Measurements from ENCODE around the gene CAMK2A. TPM values are rescaled to one million over a fixed set of nuclear protein-coding genes. Genes with fewer than 3 reads are reported as not detected.

Gene CAMK2A
- total RNA-seq, 1 experiment from 2014 or later, result 0.33 TPM

GRCh38 chr5:150172556-150172955, 117.0 kb downstream of the CAMK2A start:
- Histone ChIP-seq H2BK12ac (ENCODE audit: insufficient read length, low read depth, low read length) (no peak overlapping the region), H3K14ac (ENCODE audit: insufficient read depth, low read length) (no peak overlapping the region), H3K27me3 (ENCODE audit: insufficient read depth, low read length) (peaks cover 35% of the 10 kb centered on the region), H3K4me1 (ENCODE audit: insufficient read depth, low read length) (no peaks in the 10 kb centered on the region), H3K56ac (ENCODE audit: insufficient read length, low read depth, low read length) (no peak overlapping the region), H2AFZ (ENCODE audit: low read length) (no peak overlapping the region), H4K91ac (ENCODE audit: insufficient read length, low read depth, low read length) (no peak overlapping the region), H2AK5ac (ENCODE audit: insufficient read length, low read length) (no peak overlapping the region), H2BK5ac (ENCODE audit: insufficient read length, low read length) (no peak overlapping the region), H2BK15ac (ENCODE audit: low read depth, low read length) (no peak overlapping the region), H3T11ph (ENCODE audit: low read length) (no peak overlapping the region), H3K18ac (ENCODE audit: insufficient read length, low read depth, low read length) (no peak overlapping the region), H3K79me2 (ENCODE audit: insufficient read depth, low read length) (no peaks in the 10 kb centered on the region), H4K8ac (replicated peaks; ENCODE audit: insufficient read length, low read depth, low read length) (no peak overlapping the region), H3K23me2 (ENCODE audit: insufficient read length, low read depth, low read length, poor library complexity, severe bottlenecking) (no peaks in the 10 kb centered on the region), H3K4ac (ENCODE audit: low read depth, low read length) (no peak overlapping the region), H3K4me2 (ENCODE audit: insufficient read depth, insufficient read length, low read length) (no peak overlapping the region), H4K20me1 (ENCODE audit: control insufficient read depth, insufficient read depth, insufficient read length) (no peaks in the 10 kb centered on the region), H3K27ac (ENCODE audit: insufficient read length, low read depth, low read length) (no peak overlapping the region), H3K23ac (ENCODE audit: insufficient read length, low read depth, low read length) (no peak overlapping the region), H3K79me1 (ENCODE audit: insufficient read depth, low read depth, low read length, poor library complexity, severe bottlenecking) (no peaks in the 10 kb centered on the region), H3K9ac (ENCODE audit: extremely low read depth, insufficient read length, low read length) (no peak overlapping the region), H2BK120ac (ENCODE audit: low read depth, low read length, poor library complexity, severe bottlenecking) (no peak overlapping the region), H2BK20ac (ENCODE audit: low read depth, low read length, poor library complexity, severe bottlenecking) (no peak overlapping the region), H3K9me3 (ENCODE audit: control insufficient read depth, low read depth, low read length) (no peaks in the 10 kb centered on the region), H4K5ac (ENCODE audit: insufficient read length, low read depth, low read length) (no peak overlapping the region)
- DNase-seq, result no peak
- Mint-ChIP-seq H3K27ac (no peak overlapping the region), H3K4me3 (no peak overlapping the region), H3K4me1 (peaks cover 8 to 19% of the 10 kb centered on the region in 2 experiments), H3K9me3 (peaks cover 0 to 3% of the 10 kb centered on the region in 2 experiments; a peak in 1 of 5 replicates), H3K36me3 (ENCODE audit: insufficient read depth in 1 of 3, low read depth in 3 of 3) (no peaks in the 10 kb centered on the region), H3K27me3 (ENCODE audit: low read depth) (peaks cover 87% of the 10 kb centered on the region)
- no CpG with 5 or more reads among the region's 4 CpGs for WGBS (ENCODE audit: extremely low coverage, insufficient read length, low lambda C conversion rate)
- no peak for TF ChIP-seq CTCF (conservative IDR thresholded peaks at IDR 0.05)

All from H9 (cell line).